AG04450 (cell line): Measurements from ENCODE around the gene EXOC6B. TPM values are rescaled to one million over a fixed set of nuclear protein-coding genes. Genes with fewer than 3 reads are reported as not detected.

Source experiments
- CTCF ChIA-PET: fragments of 300-600, 350-600 bp; formaldehyde crosslinking; extraction: SDS; loops from one replicate; lab custom pipeline; 2022; ENCODE audit warnings: antibody characterized with exemption, inconsistent platforms; lab: Charles Lee
- POLR2A ChIA-PET: fragments of 350-600 bp; formaldehyde crosslinking; extraction: SDS; loops from one replicate; lab custom pipeline; 2021; ENCODE audit warnings: antibody characterized with exemption, inconsistent platforms; lab: Yijun Ruan, JAX
- DNase-seq: peaks from one replicate; pipeline ENCODE4 v3.0.0-alpha.2; 2011; ENCODE audit warnings: low read depth, low spot score
- H3K27ac ChIP-seq: one replicate; pipeline ENCODE4 v1.5.1; 2012; ENCODE audit warnings: low read depth, low read length, control low read depth
- H3K27me3 ChIP-seq: one replicate; pipeline ENCODE4 v1.6.0; 2012; ENCODE audit warnings: low read length; ENCODE audit not compliant: control insufficient read depth, insufficient read depth
- H3K4me3 ChIP-seq: 2 replicates; pipeline ENCODE4 v1.5.1; 2011; ENCODE audit warnings: mild to moderate bottlenecking, low read depth, low read length, control low read depth
- H3K9me3 ChIP-seq: 2 replicates; pipeline ENCODE4 v1.5.1; 2012; ENCODE audit warnings: low read length; ENCODE audit not compliant: control insufficient read depth, insufficient read depth
- polyA plus RNA-seq: library from polyadenylated mRNA; depleted of rRNA; stranded (reverse); fragments of >200 nt; gene quantifications from 2 replicates; pipeline ENCODE4 v1.2.3, GENCODE V29; 2011
- TF ChIP-seq, protein P1 (sequence below): IDR thresholded peaks from 2 replicates; pipeline ENCODE4 v1.5.1; 2011; ENCODE audit warnings: low read depth, low read length, control low read depth, inconsistent platforms

The EXOC6B gene
- polyA plus RNA-seq, 1 experiment = 28.7 TPM

DNA sequence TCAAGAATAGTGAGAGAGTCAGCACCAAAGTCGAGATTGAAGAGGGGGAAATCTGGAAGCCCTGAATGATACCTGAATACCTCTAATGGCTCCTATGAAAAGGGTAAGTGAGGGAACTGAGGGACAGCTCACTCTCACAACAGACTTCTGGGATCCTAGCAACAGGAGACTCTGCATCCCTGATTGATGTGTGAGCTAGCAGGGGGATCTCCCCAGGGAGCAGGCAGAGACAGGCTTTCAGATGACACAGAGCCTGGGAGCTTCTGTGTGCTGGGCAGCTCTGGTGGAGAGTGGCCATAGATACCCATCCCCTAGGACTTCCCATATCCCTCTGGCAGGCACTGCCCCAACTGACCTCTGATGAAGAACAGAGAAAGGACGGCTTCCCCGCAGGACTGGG is 206.2 kb downstream of the EXOC6B start:
- H3K9me3 ChIP-seq = no peaks in the 10 kb centered on the region
- no peak for DNase-seq
- TF ChIP-seq, protein P1, sequence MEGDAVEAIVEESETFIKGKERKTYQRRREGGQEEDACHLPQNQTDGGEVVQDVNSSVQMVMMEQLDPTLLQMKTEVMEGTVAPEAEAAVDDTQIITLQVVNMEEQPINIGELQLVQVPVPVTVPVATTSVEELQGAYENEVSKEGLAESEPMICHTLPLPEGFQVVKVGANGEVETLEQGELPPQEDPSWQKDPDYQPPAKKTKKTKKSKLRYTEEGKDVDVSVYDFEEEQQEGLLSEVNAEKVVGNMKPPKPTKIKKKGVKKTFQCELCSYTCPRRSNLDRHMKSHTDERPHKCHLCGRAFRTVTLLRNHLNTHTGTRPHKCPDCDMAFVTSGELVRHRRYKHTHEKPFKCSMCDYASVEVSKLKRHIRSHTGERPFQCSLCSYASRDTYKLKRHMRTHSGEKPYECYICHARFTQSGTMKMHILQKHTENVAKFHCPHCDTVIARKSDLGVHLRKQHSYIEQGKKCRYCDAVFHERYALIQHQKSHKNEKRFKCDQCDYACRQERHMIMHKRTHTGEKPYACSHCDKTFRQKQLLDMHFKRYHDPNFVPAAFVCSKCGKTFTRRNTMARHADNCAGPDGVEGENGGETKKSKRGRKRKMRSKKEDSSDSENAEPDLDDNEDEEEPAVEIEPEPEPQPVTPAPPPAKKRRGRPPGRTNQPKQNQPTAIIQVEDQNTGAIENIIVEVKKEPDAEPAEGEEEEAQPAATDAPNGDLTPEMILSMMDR = no peak
- no peak overlapping the region for H3K4me3 ChIP-seq
- H3K27ac ChIP-seq = no peak overlapping the region
- ChIA-PET CTCF (interaction anchor here (1.5 kb wide), 1 partner anchor 15 kb away, joined by 4 read pairs; no protein-coding TSS in a partner anchor), POLR2A (no interaction called here)
- no peaks in the 10 kb centered on the region for H3K27me3 ChIP-seq

DNA sequence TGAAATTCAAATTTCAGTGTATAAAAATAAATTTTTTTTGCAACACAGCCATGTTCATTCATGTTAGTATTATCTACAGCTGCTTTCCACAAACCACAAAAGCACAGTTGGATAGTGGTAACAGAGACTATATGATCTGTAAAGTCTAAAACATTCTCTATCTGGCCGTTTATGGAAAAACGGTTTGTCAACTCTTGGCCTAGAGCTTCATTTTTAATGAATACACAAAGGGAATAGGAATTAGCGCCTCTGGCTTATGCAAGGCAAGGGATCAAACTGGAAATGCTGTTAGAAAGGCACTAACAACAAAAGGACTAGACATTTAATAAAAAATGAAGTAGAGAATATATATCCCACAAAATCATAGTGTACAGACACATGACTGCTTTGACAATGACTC is 211.9 kb downstream of the EXOC6B start:
- Histone ChIP-seq H3K9me3 (no peaks in the 10 kb centered on the region), H3K4me3 (no peak overlapping the region), H3K27me3 (no peaks in the 10 kb centered on the region), H3K27ac (no peak overlapping the region)
- TF ChIP-seq, protein P1 = no peak
- no peak for DNase-seq
- ChIA-PET POLR2A (no interaction called here), CTCF (interaction anchor here (0.9 to 3.5 kb wide), 3 partner anchors 9 to 35 kb away, joined by 3 to 30 read pairs (median 4); no protein-coding TSS in a partner anchor)

DNA sequence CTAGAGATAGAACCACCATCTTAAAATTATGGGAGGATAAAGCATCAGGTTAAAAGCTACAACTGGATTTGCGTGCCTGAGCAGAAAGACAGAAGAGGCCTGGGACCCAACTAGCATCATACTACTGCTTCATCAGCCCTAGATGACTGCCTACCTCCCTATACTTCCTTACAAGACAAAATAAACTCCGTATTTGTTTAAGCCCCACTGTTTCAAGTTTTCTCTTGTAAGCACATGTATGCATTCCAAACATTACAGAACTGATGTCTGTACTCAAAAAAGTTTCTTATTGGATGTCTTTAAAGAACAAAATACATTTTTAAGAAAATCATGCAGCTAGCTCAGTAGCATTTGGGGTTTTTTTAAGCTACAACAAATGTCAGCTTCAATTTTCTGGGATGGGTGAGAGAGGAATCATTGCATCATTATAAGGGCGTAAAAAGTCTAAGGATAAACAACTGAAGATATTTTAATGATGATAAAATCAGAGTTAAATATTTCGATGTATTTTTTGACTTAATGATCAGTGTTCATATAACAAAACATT is 213.1 kb downstream of the EXOC6B start:
- ChIA-PET POLR2A (no interaction called here), CTCF (no interaction called here)
- Histone ChIP-seq H3K9me3 (no peaks in the 10 kb centered on the region), H3K27me3 (no peaks in the 10 kb centered on the region), H3K4me3 (no peak overlapping the region), H3K27ac (no peak overlapping the region)
- TF ChIP-seq, protein P1 = no peak
- DNase-seq = no peak

DNA sequence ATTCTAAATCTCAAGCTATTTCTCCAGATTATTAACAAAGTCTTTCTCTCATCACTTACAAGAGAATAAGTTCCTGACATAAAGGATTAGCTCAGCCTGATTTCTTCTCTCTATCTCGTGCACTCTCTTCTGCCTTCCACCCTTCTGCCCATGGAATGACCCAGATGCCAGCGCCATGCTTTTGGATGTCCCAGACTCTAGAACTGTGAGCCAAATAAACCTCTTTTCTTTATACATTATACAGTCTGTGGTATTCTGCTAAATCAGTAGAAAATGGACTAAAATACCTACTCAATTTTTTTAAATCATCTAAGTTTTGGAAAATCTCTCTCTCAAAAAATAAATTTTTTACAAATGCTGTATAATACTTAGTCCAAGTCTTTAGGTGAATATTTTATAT is 218.6 kb downstream of the EXOC6B start:
- TF ChIP-seq, protein P1 = no peak
- ChIA-PET CTCF (interaction anchor here (0.7 to 1.0 kb wide), 3 partner anchors 9 to 27 kb away, joined by 3 to 5 read pairs (median 3); no protein-coding TSS in a partner anchor), POLR2A (no interaction called here)
- Histone ChIP-seq H3K27me3 (no peaks in the 10 kb centered on the region), H3K27ac (no peak overlapping the region), H3K4me3 (no peak overlapping the region), H3K9me3 (no peaks in the 10 kb centered on the region)
- DNase-seq = no peak

DNA sequence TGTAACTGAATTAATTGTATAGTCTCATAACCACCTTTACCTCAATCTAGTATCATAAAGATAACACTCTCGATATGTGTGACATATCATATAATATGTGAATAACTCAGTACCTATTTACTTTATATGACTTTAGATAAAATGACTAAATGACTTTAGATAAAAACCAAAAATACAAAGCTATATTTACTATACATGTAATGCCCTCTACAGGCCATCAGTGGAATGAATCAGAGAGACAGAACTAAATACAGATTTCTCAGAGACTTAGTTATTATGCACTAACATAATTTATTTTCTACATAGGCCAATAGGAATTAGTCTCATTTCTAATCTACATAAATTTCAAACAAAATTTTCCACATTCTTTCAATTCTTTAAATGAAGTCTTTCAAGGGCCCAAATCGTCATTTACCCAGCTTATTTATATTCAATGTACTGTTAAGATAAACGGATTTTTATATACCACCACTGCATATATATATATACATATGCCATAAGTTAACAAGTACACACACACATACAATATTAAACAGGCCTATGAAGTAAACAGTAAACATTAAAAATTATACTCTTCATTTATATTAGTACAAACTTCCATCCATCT is 219.9 kb downstream of the EXOC6B start:
- Histone ChIP-seq H3K9me3 (no peaks in the 10 kb centered on the region), H3K27me3 (no peaks in the 10 kb centered on the region), H3K4me3 (no peak overlapping the region), H3K27ac (no peak overlapping the region)
- CTCF ChIA-PET = interaction anchor here (0.6 to 2.6 kb wide), 16 partner anchors 9 to 278 kb away, joined by 3 to 30 read pairs (median 4); no protein-coding TSS in a partner anchor
- no peak for DNase-seq
- TF ChIP-seq, protein P1 = peak; percentile 75
- POLR2A ChIA-PET = no interaction called here
